Memory B cell (primary cell): ENCODE data around the gene BATF.
A peak's percentile ranks its signal among the peaks of the same experiment; 100 is the strongest.

Experiments
- ATAC-seq: fragments of 150-1000 bp; cut with Tn5 transposase; 2 replicates; pipeline ENCODE4 v1.10.0; 2021; ENCODE audit warnings: low read depth, mild to moderate bottlenecking, moderate library complexity
- DNase-seq, 2 donors: peaks; one replicate each; pipeline ENCODE4 v3.0.0; 2022; ENCODE audit warnings: low spot score in 2 of 2
- H3K27ac Mint-ChIP-seq: one replicate; pipeline ENCODE4 v1.8.0; 2022; ENCODE audit warnings: mild to moderate bottlenecking, moderate library complexity, mixed read lengths
- H3K27me3 Mint-ChIP-seq: one replicate; pipeline ENCODE4 v1.8.0; 2022; ENCODE audit warnings: mixed read lengths
- H3K36me3 Mint-ChIP-seq: one replicate; pipeline ENCODE4 v1.8.0; 2022; ENCODE audit warnings: mild to moderate bottlenecking, mixed read lengths
- H3K4me1 Mint-ChIP-seq: one replicate; pipeline ENCODE4 v1.8.0; 2022; ENCODE audit warnings: mixed read lengths
- H3K4me3 Mint-ChIP-seq: one replicate; pipeline ENCODE4 v1.8.0; 2022; ENCODE audit warnings: mild to moderate bottlenecking, moderate library complexity, mixed read lengths
- H3K9me3 Mint-ChIP-seq: one replicate; pipeline ENCODE4 v1.8.0; 2022; ENCODE audit warnings: mixed read lengths

Gene BATF

DNA sequence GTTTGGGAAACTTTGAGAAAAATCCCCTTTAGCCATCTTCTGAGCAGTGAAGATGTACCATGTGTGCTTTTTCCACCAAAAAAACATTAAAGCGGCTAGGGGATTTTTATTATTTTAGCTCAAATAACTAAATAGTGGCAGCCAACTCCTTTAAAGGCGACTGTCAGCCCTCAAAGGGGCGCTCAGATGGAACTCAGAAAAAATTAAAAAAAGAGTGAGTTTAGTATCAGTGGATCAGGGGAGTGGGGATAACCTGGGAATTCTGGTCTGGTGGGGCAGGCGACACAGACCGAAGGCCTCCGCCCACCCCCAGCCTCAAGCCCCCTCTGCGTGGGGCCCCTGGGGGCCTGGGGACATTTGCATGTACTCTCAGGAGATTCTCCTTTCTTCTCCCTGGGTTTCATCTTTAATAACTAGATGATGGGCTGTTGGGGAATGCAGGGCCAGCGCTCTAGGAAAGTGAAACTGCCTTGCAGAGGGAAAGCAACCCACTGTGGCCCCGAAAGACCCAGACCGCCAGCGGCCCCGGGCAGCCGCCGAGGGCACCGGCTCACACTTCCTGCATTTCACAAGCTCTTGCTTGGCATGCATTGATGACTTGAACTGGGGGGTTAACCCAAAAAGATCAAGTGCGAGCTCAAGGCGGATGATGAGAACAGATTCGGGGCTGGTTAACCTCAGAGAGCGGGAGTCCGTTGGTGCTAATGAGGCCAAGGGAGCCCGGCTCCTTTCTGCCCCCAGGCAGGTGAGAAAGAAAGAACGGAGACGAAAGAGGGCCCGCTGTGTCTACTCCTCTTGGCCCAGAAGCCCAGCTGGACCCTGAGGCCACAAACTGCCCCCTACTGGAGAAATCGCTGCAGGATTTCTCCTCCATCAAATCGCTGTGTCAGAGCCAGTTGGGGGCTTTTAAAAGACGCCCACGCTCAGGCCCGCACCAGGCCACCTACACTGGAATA is 7.3 kb upstream of the BATF start:
- Mint-ChIP-seq H3K4me3 (peak overlapping the region; percentile 90), H3K36me3 (no peaks in the 10 kb centered on the region), H3K27ac (peak overlapping the region; percentile 88), H3K9me3 (peaks cover 6% of the 10 kb centered on the region), H3K27me3 (no peaks in the 10 kb centered on the region), H3K4me1 (peaks cover 29% of the 10 kb centered on the region)
- DNase-seq (peak; percentile 49 to 54), ATAC-seq (peak; percentile 56)

DNA sequence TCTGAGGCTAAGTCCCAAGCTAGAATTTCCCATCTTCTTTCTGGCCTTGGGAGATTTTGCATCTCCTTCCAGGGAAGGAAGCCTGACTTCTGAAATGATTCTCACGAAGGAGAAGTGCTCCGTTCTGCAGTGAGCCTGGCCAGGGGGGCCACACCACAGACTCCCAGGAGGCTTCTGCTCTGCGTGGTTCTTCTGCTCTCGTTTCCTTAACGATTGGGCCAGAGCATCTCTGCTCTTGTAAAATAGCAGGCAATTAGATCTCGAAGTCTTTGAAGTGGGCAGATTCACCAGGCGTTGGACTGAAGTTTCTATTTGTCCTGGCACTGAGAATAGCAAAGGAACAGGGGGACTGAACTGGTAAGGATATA is 6.7 kb upstream of the BATF start:
- H3K27me3 Mint-ChIP-seq, result no peaks in the 10 kb centered on the region
- peaks cover 30% of the 10 kb centered on the region for H3K4me1 Mint-ChIP-seq
- peak; percentile 56 to 73 for DNase-seq
- peak overlapping the region; percentile 88 for H3K27ac Mint-ChIP-seq
- H3K9me3 Mint-ChIP-seq, result peaks cover 4% of the 10 kb centered on the region
- H3K4me3 Mint-ChIP-seq, result peak overlapping the region; percentile 90
- ATAC-seq, result peak; percentile 88
- no peaks in the 10 kb centered on the region for H3K36me3 Mint-ChIP-seq

GRCh38 chr14:75518625-75519024 is 3.6 kb upstream of the BATF start:
- ATAC-seq (no peak), DNase-seq (no peak)
- H3K27me3 Mint-ChIP-seq, result no peaks in the 10 kb centered on the region
- no peaks in the 10 kb centered on the region for H3K36me3 Mint-ChIP-seq
- H3K9me3 Mint-ChIP-seq, result no peaks in the 10 kb centered on the region
- H3K27ac Mint-ChIP-seq, result no peak overlapping the region
- H3K4me3 Mint-ChIP-seq, result no peak overlapping the region
- peaks cover 51% of the 10 kb centered on the region for H3K4me1 Mint-ChIP-seq

GRCh38 chr14:75519394-75519793 is 2.9 kb upstream of the BATF start:
- no peak overlapping the region for H3K27ac Mint-ChIP-seq

DNA sequence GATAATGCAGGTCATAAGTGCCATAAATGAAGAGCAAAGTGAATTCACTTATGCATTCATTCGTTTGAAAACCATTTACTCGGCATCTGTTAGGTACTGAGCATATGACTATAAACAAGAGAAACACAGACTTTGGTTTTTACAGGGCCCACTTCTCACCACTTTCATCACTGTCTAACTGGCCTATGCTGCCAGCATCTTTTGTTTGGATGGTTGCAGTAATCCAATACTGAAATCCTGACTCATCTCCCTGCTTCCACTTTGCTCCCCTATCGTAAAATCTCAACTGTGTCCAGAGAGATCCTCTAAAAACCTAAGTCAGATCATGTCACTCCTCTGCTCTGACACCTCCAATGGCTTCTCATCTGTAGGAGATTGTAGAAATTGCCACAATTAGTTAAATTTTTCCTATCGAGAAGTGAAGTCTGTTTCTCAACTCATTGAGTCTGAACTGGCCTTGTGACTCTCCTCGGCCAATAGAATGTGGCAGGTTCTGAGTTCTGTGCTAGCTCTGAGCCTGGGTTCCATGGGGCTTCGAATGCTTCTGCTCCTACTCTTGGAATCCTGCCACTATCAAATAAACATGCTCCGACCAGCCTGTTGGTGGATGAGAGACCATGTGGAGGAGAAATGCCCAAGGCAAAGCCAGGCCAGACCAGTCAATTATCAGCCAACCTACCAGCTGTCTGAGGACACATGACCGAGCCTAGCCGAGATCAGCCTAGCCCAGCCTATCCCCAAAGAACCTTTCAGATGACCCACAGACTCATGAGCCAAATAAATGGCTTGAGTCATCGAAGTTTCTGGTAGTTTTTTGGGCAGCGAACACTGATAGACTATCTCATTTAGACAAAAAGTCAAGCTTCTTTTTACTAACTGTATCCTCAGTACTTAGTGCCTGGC is 2.2 kb upstream of the BATF start:
- Mint-ChIP-seq H3K27me3 (no peaks in the 10 kb centered on the region), H3K36me3 (peaks cover 4% of the 10 kb centered on the region), H3K4me3 (no peak overlapping the region), H3K9me3 (no peaks in the 10 kb centered on the region), H3K27ac (no peak overlapping the region), H3K4me1 (peaks cover 56% of the 10 kb centered on the region)
- ATAC-seq (no peak), DNase-seq (no peak)

More at GRCh38 chr14:75519394-75519793, 2.9 kb upstream of the BATF start:
- ATAC-seq, result no peak
- H3K4me3 Mint-ChIP-seq, result no peak overlapping the region
- DNase-seq, result no peak
- no peaks in the 10 kb centered on the region for H3K27me3 Mint-ChIP-seq
- H3K4me1 Mint-ChIP-seq, result peaks cover 54% of the 10 kb centered on the region
- no peaks in the 10 kb centered on the region for H3K9me3 Mint-ChIP-seq
- H3K36me3 Mint-ChIP-seq, result no peaks in the 10 kb centered on the region

- H3K4me1 Mint-ChIP-seq, result peaks cover 53% of the 10 kb centered on the region
- no peak for ATAC-seq
- peak overlapping the region; percentile 93 for H3K27ac Mint-ChIP-seq
- H3K36me3 Mint-ChIP-seq, result peaks cover 5% of the 10 kb centered on the region
- H3K27me3 Mint-ChIP-seq, result no peaks in the 10 kb centered on the region
- H3K9me3 Mint-ChIP-seq, result no peaks in the 10 kb centered on the region
- DNase-seq, result no peak
- H3K4me3 Mint-ChIP-seq, result no peak overlapping the region
Observed at GRCh38 chr14:75520852-75521251, 1.4 kb upstream of the BATF start.

GRCh38 chr14:75521415-75522199 is 662 bp upstream of the BATF start:
- Mint-ChIP-seq H3K27me3 (no peaks in the 10 kb centered on the region), H3K36me3 (peaks cover 7% of the 10 kb centered on the region), H3K4me3 (peak overlapping the region; percentile 100), H3K4me1 (peaks cover 51% of the 10 kb centered on the region), H3K9me3 (no peaks in the 10 kb centered on the region), H3K27ac (peak overlapping the region; percentile 93)
- peak; percentile 18 for ATAC-seq
- no peak for DNase-seq

GRCh38 chr14:75522983-75523318 is 682 bp downstream of the BATF start:
- H3K36me3 Mint-ChIP-seq, result peaks cover 15% of the 10 kb centered on the region
- no peaks in the 10 kb centered on the region for H3K27me3 Mint-ChIP-seq
- no peak for ATAC-seq
- no peaks in the 10 kb centered on the region for H3K9me3 Mint-ChIP-seq
- H3K4me1 Mint-ChIP-seq, result peaks cover 53% of the 10 kb centered on the region
- peak overlapping the region; percentile 100 for H3K4me3 Mint-ChIP-seq
- DNase-seq, result no peak
- peak overlapping the region; percentile 93 for H3K27ac Mint-ChIP-seq

- peak overlapping the region; percentile 93 for H3K27ac Mint-ChIP-seq
- ATAC-seq (no peak), DNase-seq (no peak)
- H3K4me3 Mint-ChIP-seq, result peak overlapping the region; percentile 100
- H3K4me1 Mint-ChIP-seq, result peaks cover 54% of the 10 kb centered on the region
- H3K9me3 Mint-ChIP-seq, result no peaks in the 10 kb centered on the region
- H3K36me3 Mint-ChIP-seq, result peaks cover 16% of the 10 kb centered on the region
- H3K27me3 Mint-ChIP-seq, result no peaks in the 10 kb centered on the region
Observed at GRCh38 chr14:75523771-75524171, 1.5 kb downstream of the BATF start.

DNA sequence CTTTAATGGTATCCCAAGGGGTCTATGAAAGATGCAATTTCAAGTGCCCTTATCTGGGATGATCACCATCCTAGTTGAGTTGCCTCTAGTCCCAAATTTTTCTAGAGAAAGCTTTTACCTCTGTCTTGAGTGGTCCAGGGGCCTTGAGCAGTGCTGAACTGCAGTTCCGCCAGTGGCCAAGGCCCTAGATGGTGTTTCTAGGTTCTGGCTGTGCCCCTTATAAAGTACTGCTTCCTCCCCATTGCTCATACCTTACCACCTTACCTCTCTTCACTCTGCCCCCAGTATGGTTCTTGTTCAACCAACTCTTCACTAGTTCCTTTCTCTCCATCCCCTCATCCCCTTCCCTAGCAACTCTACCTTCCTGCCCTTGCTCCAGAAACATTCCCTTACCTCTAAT is 3.7 kb downstream of the BATF start:
- ATAC-seq (no peak), DNase-seq (no peak)
- Mint-ChIP-seq H3K4me1 (peaks cover 51% of the 10 kb centered on the region), H3K27me3 (no peaks in the 10 kb centered on the region), H3K4me3 (no peak overlapping the region), H3K9me3 (no peaks in the 10 kb centered on the region), H3K36me3 (peaks cover 21% of the 10 kb centered on the region), H3K27ac (no peak overlapping the region)

- H3K27ac Mint-ChIP-seq, result no peak overlapping the region
- H3K4me3 Mint-ChIP-seq, result no peak overlapping the region
- ATAC-seq (no peak), DNase-seq (no peak)
- peaks cover 23% of the 10 kb centered on the region for H3K36me3 Mint-ChIP-seq
- no peaks in the 10 kb centered on the region for H3K9me3 Mint-ChIP-seq
- H3K27me3 Mint-ChIP-seq, result no peaks in the 10 kb centered on the region
- peaks cover 50% of the 10 kb centered on the region for H3K4me1 Mint-ChIP-seq
Observed at GRCh38 chr14:75527449-75528163, 5.3 kb downstream of the BATF start.

DNA sequence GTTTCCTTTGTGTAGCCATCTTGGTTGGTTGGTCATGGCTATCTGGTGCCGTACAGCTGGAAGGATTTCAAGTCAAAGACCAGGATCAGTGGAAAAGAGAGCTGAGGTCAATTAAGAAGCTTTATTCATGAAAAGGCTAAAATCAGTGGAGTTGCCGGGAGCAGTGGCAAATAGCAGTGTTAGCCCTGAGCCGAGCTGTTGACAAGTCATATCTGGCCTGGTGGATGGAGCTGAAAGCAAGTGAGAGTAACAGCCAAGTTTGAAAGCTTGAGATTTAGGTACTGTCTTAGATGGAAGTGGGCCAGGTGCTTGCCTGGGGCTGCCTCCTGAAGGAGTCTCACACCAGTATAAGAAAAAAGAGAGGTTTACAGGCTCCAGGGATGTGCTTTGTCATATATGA is 9.0 kb downstream of the BATF start:
- peaks cover 32% of the 10 kb centered on the region for H3K4me1 Mint-ChIP-seq
- peaks cover 22% of the 10 kb centered on the region for H3K36me3 Mint-ChIP-seq
- no peak overlapping the region for H3K4me3 Mint-ChIP-seq
- DNase-seq (no peak), ATAC-seq (no peak)
- no peaks in the 10 kb centered on the region for H3K9me3 Mint-ChIP-seq
- peak overlapping the region; percentile 36 for H3K27ac Mint-ChIP-seq
- no peaks in the 10 kb centered on the region for H3K27me3 Mint-ChIP-seq

DNA sequence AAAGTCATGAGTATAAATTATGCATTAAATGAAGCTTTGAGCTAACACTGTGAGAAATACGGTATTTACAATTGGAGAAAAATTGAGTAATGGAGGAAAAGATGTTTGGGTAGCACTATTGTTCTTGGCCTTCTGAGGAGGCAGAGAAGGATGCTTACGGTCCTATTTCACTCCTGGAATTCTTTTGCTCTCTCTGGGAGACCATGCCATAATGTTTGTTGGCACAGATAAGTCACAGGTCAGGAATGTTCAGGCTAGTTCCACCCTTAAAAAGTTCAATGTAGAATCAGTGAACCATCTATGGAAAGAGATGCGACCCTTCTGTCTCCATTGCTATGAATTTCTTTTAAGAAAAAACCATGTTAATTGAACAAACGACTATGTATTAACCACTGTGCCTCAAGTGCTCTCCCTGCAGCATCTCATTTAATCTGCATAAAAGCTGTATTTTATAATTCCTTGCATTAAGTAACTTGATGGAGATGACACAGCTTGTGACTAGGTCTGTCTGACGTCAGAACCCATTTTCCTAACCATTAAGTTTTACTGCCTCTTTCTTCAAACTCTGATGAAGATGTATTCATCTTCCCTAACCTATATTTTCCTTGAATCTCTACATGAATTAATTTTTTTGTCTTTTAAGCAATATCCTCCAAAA is 9.5 kb downstream of the BATF start:
- H3K27me3 Mint-ChIP-seq, result no peaks in the 10 kb centered on the region
- no peak overlapping the region for H3K4me3 Mint-ChIP-seq
- peaks cover 29% of the 10 kb centered on the region for H3K4me1 Mint-ChIP-seq
- ATAC-seq, result no peak
- no peak for DNase-seq
- no peaks in the 10 kb centered on the region for H3K9me3 Mint-ChIP-seq
- peak overlapping the region; percentile 36 for H3K27ac Mint-ChIP-seq
- H3K36me3 Mint-ChIP-seq, result peaks cover 21% of the 10 kb centered on the region
